ENCODE data around the gene RNF225.

RNF225 gene

GRCh38 chr19:58392945-58393724, 2.3 kb upstream of the RNF225 start:
- Histone ChIP-seq H3K36me3 (ENCODE audit: insufficient read depth, low read length) (peaks cover 30% of the 10 kb centered on the region), H3K4me1 (ENCODE audit: insufficient read depth, low read length) (no peaks in the 10 kb centered on the region; the same call in 1 of the 2 replicates), H3K9ac (ENCODE audit: low read depth, low read length) (no peak overlapping the region), H3K9me3 (ENCODE audit: control insufficient read depth, insufficient read depth, low read length) (no peaks in the 10 kb centered on the region)

- H3K9ac ChIP-seq (ENCODE audit: low read depth, low read length): no peak overlapping the region
- no peaks in the 10 kb centered on the region; the same call in 1 of the 2 replicates for H3K4me1 ChIP-seq (ENCODE audit: insufficient read depth, low read length)
- H3K36me3 ChIP-seq (ENCODE audit: insufficient read depth, low read length): peaks cover 25% of the 10 kb centered on the region
Measured at GRCh38 chr19:58393725-58394033, 1.8 kb upstream of the RNF225 start.

GRCh38 chr19:58394821-58395219, 636 bp upstream of the RNF225 start:
- Histone ChIP-seq H3K36me3 (ENCODE audit: insufficient read depth, low read length) (peaks cover 18% of the 10 kb centered on the region), H3K9me3 (ENCODE audit: control insufficient read depth, insufficient read depth, low read length) (no peaks in the 10 kb centered on the region), H3K4me1 (ENCODE audit: insufficient read depth, low read length) (no peaks in the 10 kb centered on the region; the same call in 1 of the 2 replicates), H3K9ac (ENCODE audit: low read depth, low read length) (no peak overlapping the region)

More at GRCh38 chr19:58393725-58394033, 1.8 kb upstream of the RNF225 start:
- H3K9me3 ChIP-seq (ENCODE audit: control insufficient read depth, insufficient read depth, low read length): no peaks in the 10 kb centered on the region

- Histone ChIP-seq H3K4me1 (ENCODE audit: insufficient read depth, low read length) (no peaks in the 10 kb centered on the region; the same call in 1 of the 2 replicates), H3K36me3 (ENCODE audit: insufficient read depth, low read length) (peaks cover 14% of the 10 kb centered on the region), H3K9me3 (ENCODE audit: control insufficient read depth, insufficient read depth, low read length) (no peaks in the 10 kb centered on the region), H3K9ac (ENCODE audit: low read depth, low read length) (peak overlapping the region; percentile 59)
Measured at GRCh38 chr19:58395979-58396627, 647 bp downstream of the RNF225 start.

- peaks cover 12% of the 10 kb centered on the region for H3K36me3 ChIP-seq (ENCODE audit: insufficient read depth, low read length)
- peak overlapping the region; percentile 21; the same call in 1 of the 2 replicates for H3K9ac ChIP-seq (ENCODE audit: low read depth, low read length)
Measured at GRCh38 chr19:58396691-58397532, 1.5 kb downstream of the RNF225 start.

GRCh38 chr19:58397533-58398037, 2.1 kb downstream of the RNF225 start:
- H3K9ac ChIP-seq (ENCODE audit: low read depth, low read length): no peak overlapping the region

More at GRCh38 chr19:58396691-58397532, 1.5 kb downstream of the RNF225 start:
- H3K9me3 ChIP-seq (ENCODE audit: control insufficient read depth, insufficient read depth, low read length): no peaks in the 10 kb centered on the region
- no peaks in the 10 kb centered on the region; the same call in 1 of the 2 replicates for H3K4me1 ChIP-seq (ENCODE audit: insufficient read depth, low read length)

GRCh38 chr19:58398087-58398486, 2.6 kb downstream of the RNF225 start:
- H3K4me1 ChIP-seq (ENCODE audit: insufficient read depth, low read length): no peaks in the 10 kb centered on the region; the same call in 1 of the 2 replicates
- H3K9me3 ChIP-seq (ENCODE audit: control insufficient read depth, insufficient read depth, low read length): no peaks in the 10 kb centered on the region
- peaks cover 9% of the 10 kb centered on the region; the same call in 1 of the 2 replicates for H3K36me3 ChIP-seq (ENCODE audit: insufficient read depth, low read length)
- H3K9ac ChIP-seq (ENCODE audit: low read depth, low read length): no peak overlapping the region

More at GRCh38 chr19:58397533-58398037, 2.1 kb downstream of the RNF225 start:
- Histone ChIP-seq H3K36me3 (ENCODE audit: insufficient read depth, low read length) (peaks cover 9% of the 10 kb centered on the region), H3K9me3 (ENCODE audit: control insufficient read depth, insufficient read depth, low read length) (no peaks in the 10 kb centered on the region), H3K4me1 (ENCODE audit: insufficient read depth, low read length) (no peaks in the 10 kb centered on the region; the same call in 1 of the 2 replicates)

- H3K9ac ChIP-seq (ENCODE audit: low read depth, low read length): no peak overlapping the region
- no peaks in the 10 kb centered on the region for H3K9me3 ChIP-seq (ENCODE audit: control insufficient read depth, insufficient read depth, low read length)
- peaks cover 7% of the 10 kb centered on the region; the same call in 1 of the 2 replicates for H3K36me3 ChIP-seq (ENCODE audit: insufficient read depth, low read length)
- no peaks in the 10 kb centered on the region; the same call in 1 of the 2 replicates for H3K4me1 ChIP-seq (ENCODE audit: insufficient read depth, low read length)
Measured at GRCh38 chr19:58398545-58398944, 3.1 kb downstream of the RNF225 start.

GRCh38 chr19:58399903-58400302, 4.4 kb downstream of the RNF225 start:
- Histone ChIP-seq H3K36me3 (ENCODE audit: insufficient read depth, low read length) (no peaks in the 10 kb centered on the region), H3K4me1 (ENCODE audit: insufficient read depth, low read length) (no peaks in the 10 kb centered on the region; the same call in 1 of the 2 replicates), H3K9ac (ENCODE audit: low read depth, low read length) (no peak overlapping the region), H3K9me3 (ENCODE audit: control insufficient read depth, insufficient read depth, low read length) (no peaks in the 10 kb centered on the region)

- H3K9me3 ChIP-seq (ENCODE audit: control insufficient read depth, insufficient read depth, low read length): no peaks in the 10 kb centered on the region
- no peaks in the 10 kb centered on the region for H3K36me3 ChIP-seq (ENCODE audit: insufficient read depth, low read length)
- H3K9ac ChIP-seq (ENCODE audit: low read depth, low read length): peak overlapping the region; percentile 54; the same call in 1 of the 2 replicates
- H3K4me1 ChIP-seq (ENCODE audit: insufficient read depth, low read length): no peaks in the 10 kb centered on the region; the same call in 1 of the 2 replicates
Measured at GRCh38 chr19:58400316-58400915, 5.0 kb downstream of the RNF225 start.

- Histone ChIP-seq H3K4me1 (ENCODE audit: insufficient read depth, low read length) (no peaks in the 10 kb centered on the region), H3K9me3 (ENCODE audit: control insufficient read depth, insufficient read depth, low read length) (no peaks in the 10 kb centered on the region), H3K36me3 (ENCODE audit: insufficient read depth, low read length) (no peaks in the 10 kb centered on the region), H3K9ac (ENCODE audit: low read depth, low read length) (peak overlapping the region; percentile 54)
Measured at GRCh38 chr19:58400916-58401839, 5.7 kb downstream of the RNF225 start.

GRCh38 chr19:58401840-58402421, 6.5 kb downstream of the RNF225 start:
- Histone ChIP-seq H3K9ac (ENCODE audit: low read depth, low read length) (peak overlapping the region; percentile 53; the same call in 1 of the 2 replicates), H3K36me3 (ENCODE audit: insufficient read depth, low read length) (no peaks in the 10 kb centered on the region), H3K4me1 (ENCODE audit: insufficient read depth, low read length) (no peaks in the 10 kb centered on the region), H3K9me3 (ENCODE audit: control insufficient read depth, insufficient read depth, low read length) (no peaks in the 10 kb centered on the region)
